Posterior vena cava (tissue), 2 donors: Measurements from ENCODE around the gene CBX8. TPM values are rescaled to one million over a fixed set of nuclear protein-coding genes. Genes with fewer than 3 reads are reported as not detected.

Experiments
- DNase-seq: peaks from one replicate; pipeline ENCODE4 v3.0.0-alpha.2; 2020; ENCODE audit warnings: low spot score
- intact Hi-C, 2 donors: fragments of 100-400 bp; cut with DNase I; formaldehyde crosslinking; loops; one replicate each; pipeline versions ENCODE4 v1.14.1 to v1.14.2; 2022 to 2023
- total RNA-seq, 2 donors: library from RNA; stranded (reverse); fragmentation: NEBNext Ultra II Directional; extraction: Animal tissue kit (Norgen Biotek cat#: 25700); gene quantifications; one replicate each; pipeline ENCODE4 v1.2.1, GENCODE V29; 2021
- donor health status: DM: yes; HTN: yes; CAD: no.
- donor health status: DM: yes; HTN: yes; CAD: no.

CBX8 gene
- total RNA-seq, 2 donors from 2014 or later, result 4.4 to 5.1 TPM

- intact Hi-C loops, result loop anchor here (5.0 to 10.0 kb wide), 2 partner anchors 38 to 45 kb away; partner anchors contain the start of gene CBX4 (in 1 of the 2)
- DNase-seq, result no peak
These were observed 2.9 kb upstream of the CBX8 start for GRCh38 chr17:79799538-79800324.

GRCh38 chr17:79799174-79799537 is 2.3 kb upstream of the CBX8 start:
- intact Hi-C loops, result loop anchor here (5.0 to 10.0 kb wide), 2 partner anchors 38 to 46 kb away; partner anchors contain the start of gene CBX4 (in 1 of the 2)
- no peak for DNase-seq

GRCh38 chr17:79798299-79799173 is 1.7 kb upstream of the CBX8 start:
- intact Hi-C loops, result loop anchor here (5.0 to 10.0 kb wide), 2 partner anchors 39 to 46 kb away; partner anchors contain the start of gene CBX4 (in 1 of the 2)
- no peak for DNase-seq

- intact Hi-C loops, result loop anchor here (5.0 to 10.0 kb wide), 2 partner anchors 40 to 47 kb away; partner anchors contain the start of gene CBX4 (in 1 of the 2)
These were observed 818 bp upstream of the CBX8 start for GRCh38 chr17:79797492-79798298.

GRCh38 chr17:79796444-79796762 is 474 bp downstream of the CBX8 start:
- intact Hi-C loops, result loop anchor here (5.0 to 10.0 kb wide), 2 partner anchors 41 to 48 kb away; partner anchors contain the start of gene CBX4 (in 1 of the 2)
- DNase-seq, result no peak

More at GRCh38 chr17:79797492-79798298, 818 bp upstream of the CBX8 start:
- DNase-seq, result no peak

GRCh38 chr17:79795795-79796443 is 958 bp downstream of the CBX8 start:
- intact Hi-C loops, result loop anchor here (5.0 to 10.0 kb wide), 2 partner anchors 41 to 49 kb away; partner anchors contain the start of gene CBX4 (in 1 of the 2)
- no peak for DNase-seq

GRCh38 chr17:79794659-79795511 is 2.0 kb downstream of the CBX8 start:
- intact Hi-C loops, result loop anchor here (5.0 to 10.0 kb wide), 3 partner anchors 42 to 197 kb away; partner anchors contain the start of gene CBX4 (in 1 of the 2)
- DNase-seq, result no peak

GRCh38 chr17:79793924-79794304 is 3.0 kb downstream of the CBX8 start:
- no peak for DNase-seq
- intact Hi-C loops, result loop anchor here (5.0 to 10.0 kb wide), 2 partner anchors 51 to 198 kb away; no protein-coding TSS in a partner anchor

- no peak for DNase-seq
- intact Hi-C loops, result loop anchor here (5.0 to 10.0 kb wide), 2 partner anchors 52 to 199 kb away; no protein-coding TSS in a partner anchor
These were observed 3.6 kb downstream of the CBX8 start for GRCh38 chr17:79792984-79793923.

- intact Hi-C loops, result loop anchor here (5.0 to 10.0 kb wide), 2 partner anchors 52 to 200 kb away; no protein-coding TSS in a partner anchor
- DNase-seq, result no peak
These were observed 4.5 kb downstream of the CBX8 start for GRCh38 chr17:79792341-79792871.

- intact Hi-C loops, result loop anchor here (5.0 to 10.0 kb wide), 2 partner anchors 53 to 201 kb away; no protein-coding TSS in a partner anchor
- no peak for DNase-seq
These were observed 5.1 kb downstream of the CBX8 start for GRCh38 chr17:79791735-79792161.

- intact Hi-C loops, result loop anchor here (5.0 to 10.0 kb wide), 2 partner anchors 54 to 201 kb away; no protein-coding TSS in a partner anchor
- DNase-seq, result no peak
These were observed 5.8 kb downstream of the CBX8 start for GRCh38 chr17:79790805-79791734.

- DNase-seq, result no peak
- intact Hi-C loops, result loop anchor here (5.0 to 10.0 kb wide), 2 partner anchors 55 to 202 kb away; no protein-coding TSS in a partner anchor
These were observed 6.7 kb downstream of the CBX8 start for GRCh38 chr17:79789943-79790804.
